GM19438 (cell line): ENCODE data around the gene TIE1.

Experiments used
- ATAC-seq: cut with Tn5 transposase; IDR thresholded peaks from one replicate; pipeline ENCODE4 v1.9.1; 2021; ENCODE audit warnings: low read depth; ENCODE audit not compliant: unreplicated experiment

TIE1 gene

DNA sequence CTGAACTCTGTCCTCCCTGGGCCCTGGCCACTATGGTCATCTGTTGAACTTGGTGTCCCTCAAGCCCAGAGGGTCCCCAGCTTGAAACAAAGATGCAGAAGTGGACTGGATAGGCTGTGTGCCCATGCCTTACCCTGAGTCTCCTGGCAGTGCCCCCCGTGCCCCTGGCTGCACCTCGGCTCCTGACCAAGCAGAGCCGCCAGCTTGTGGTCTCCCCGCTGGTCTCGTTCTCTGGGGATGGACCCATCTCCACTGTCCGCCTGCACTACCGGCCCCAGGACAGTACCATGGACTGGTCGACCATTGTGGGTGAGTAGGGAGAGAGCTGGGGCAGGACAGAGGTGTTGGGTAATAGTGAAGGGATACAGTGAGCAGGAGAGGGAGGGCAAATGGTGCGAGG is 10.7 kb downstream of the TIE1 start:
- ATAC-seq, result no peak

DNA sequence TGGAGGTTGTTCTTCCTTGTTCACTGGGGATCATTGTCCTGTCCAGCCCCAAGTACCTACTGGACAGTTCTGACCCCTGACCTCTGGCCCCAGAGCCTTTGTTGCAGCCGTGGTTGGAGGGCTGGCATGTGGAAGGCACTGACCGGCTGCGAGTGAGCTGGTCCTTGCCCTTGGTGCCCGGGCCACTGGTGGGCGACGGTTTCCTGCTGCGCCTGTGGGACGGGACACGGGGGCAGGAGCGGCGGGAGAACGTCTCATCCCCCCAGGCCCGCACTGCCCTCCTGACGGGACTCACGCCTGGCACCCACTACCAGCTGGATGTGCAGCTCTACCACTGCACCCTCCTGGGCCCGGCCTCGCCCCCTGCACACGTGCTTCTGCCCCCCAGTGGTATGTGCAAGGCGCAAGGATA is 11.4 kb downstream of the TIE1 start:
- ATAC-seq, result no peak

DNA sequence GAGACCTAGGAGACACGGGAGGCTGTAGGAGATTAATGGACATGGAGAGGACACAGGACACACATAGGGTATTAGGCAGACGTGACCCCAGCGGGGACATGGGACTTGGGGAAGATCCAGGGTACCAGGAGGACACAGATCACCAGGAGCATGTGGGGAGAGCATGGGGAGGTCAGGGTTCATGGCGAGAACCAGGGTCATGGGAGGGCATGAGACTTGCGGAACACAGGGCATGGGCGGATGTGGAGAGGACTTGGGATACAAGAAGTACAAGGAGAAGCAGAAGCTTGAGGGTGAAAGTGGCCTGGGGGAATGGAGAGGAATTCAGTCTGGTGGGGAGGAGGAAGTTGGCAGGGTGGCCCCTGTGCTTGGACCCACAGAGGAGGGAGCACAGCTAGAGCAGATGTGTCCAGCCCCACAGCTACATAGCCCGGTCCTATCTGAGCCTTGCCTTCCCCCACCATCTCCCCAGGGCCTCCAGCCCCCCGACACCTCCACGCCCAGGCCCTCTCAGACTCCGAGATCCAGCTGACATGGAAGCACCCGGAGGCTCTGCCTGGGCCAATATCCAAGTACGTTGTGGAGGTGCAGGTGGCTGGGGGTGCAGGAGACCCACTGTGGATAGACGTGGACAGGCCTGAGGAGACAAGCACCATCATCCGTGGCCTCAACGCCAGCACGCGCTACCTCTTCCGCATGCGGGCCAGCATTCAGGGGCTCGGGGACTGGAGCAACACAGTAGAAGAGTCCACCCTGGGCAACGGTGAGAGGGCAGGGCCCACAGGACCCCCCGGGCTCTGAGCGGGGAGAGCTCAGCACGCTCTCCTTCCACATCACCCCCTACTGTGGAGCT is 12.1 kb downstream of the TIE1 start:
- no peak for ATAC-seq

DNA sequence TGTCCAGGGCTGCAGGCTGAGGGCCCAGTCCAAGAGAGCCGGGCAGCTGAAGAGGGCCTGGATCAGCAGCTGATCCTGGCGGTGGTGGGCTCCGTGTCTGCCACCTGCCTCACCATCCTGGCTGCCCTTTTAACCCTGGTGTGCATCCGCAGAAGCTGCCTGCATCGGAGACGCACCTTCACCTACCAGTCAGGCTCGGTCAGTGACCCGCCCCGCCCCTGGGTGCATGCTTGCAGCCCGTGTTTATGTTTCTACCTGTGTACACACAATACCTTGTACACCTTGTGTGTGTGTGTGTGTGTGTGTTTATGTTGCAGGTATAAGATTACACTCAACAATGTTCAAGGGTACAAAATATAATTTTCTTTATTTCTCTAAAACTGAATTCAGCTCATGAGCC is 13.0 kb downstream of the TIE1 start:
- ATAC-seq, result no peak

DNA sequence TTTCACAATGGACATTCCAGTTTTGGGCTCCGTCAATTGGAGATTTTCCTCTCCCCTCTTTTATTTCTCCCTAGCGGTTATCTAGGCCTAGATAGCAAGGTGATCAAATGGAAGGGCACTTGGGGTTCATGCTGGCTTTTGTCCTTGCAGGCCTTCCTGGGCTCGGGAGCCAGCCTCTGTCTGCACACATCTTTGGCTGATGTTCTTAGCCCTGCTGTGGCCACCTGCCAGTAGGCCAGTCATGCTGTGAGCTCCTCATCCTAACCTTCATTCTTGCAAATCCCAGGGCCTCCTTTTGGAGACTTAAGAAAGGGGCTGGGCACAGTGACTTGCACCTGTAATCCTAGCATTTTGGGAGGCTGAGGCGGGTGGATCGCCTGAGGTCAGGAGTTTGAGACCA is 13.5 kb downstream of the TIE1 start:
- ATAC-seq, result no peak

DNA sequence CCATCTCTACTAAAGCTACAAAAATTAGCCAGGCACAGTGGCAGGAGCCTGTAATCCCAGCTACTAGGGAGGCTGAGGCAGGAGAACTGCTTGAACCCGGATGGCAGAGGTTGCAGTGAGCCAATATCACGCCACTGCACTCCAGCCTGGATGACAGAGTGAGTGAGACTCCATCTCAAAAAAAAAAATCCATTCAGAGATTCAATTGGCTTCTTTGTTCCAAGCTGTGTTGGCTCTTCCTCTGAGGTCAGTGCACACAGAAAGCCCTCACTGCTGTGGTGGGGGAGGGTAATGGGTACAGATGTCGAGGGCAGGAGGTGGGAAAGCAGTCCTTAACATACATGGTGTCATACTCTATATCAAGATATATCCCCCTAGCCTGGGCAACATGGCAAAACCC is 14.7 kb downstream of the TIE1 start:
- ATAC-seq, result no peak

DNA sequence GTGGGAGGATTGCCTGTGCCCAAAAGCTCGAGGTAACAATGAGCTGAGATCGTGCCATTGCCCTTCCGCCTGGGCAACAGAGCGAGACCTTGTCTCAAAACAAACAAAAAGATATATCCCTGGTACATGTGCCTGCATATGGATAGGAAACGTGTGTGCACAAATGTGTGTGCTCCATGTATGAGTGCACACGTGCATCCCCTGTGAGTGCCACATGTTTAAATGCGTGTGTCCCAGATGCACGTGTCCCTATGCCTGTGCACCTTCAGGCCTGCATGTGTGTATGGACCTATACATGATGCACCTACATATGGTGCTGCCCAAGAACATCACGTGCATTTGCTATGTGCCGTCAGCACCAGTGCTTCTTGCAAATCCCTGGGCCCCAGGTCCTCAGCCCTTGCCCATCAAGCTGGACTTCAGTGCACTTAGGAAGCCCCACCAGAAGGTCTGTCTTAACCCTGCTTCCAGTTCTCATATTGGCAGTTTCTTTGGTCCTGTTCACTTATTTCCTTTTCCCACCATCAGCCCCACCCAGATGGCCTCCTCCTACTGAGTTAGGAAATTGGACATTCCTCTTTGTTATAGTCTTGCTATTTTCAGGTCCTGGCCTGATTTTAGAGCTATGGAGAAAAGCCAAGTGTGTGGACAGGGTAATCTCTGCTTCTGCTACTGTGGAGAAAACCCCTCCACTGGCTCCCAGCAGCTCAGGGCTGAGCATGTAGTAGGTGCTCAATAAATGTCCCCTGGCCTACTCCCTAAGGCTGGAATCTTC is 15.4 kb downstream of the TIE1 start:
- ATAC-seq, result no peak

DNA sequence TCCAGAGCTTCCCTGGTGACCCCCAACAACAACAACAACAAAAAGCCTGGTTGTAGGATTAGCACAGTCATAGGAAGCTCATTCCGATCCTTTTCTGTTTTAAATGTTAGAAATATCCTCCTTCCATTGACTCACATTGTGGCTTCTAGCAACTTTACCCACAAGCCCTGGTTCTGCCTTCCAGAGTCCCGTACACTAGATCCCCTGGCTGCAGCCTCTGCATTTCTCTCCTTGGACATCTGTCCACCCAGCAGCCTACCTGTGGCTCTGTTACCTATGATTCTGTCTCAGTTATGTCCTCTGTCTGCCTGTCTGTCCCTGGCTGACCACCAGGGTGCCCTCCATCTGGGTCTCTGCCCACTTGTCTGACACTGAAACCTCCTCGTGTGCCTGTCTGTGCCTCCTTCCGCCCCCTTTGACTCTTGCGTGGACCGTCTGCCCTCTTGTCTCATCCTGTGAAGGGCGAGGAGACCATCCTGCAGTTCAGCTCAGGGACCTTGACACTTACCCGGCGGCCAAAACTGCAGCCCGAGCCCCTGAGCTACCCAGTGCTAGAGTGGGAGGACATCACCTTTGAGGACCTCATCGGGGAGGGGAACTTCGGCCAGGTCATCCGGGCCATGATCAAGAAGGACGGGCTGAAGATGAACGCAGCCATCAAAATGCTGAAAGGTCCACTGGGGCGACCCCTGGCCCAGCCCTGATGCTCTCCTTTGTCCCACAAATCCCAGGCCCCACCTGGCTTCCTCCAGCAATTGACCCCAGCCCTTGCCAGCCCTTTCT is 16.1 kb downstream of the TIE1 start:
- no peak for ATAC-seq

DNA sequence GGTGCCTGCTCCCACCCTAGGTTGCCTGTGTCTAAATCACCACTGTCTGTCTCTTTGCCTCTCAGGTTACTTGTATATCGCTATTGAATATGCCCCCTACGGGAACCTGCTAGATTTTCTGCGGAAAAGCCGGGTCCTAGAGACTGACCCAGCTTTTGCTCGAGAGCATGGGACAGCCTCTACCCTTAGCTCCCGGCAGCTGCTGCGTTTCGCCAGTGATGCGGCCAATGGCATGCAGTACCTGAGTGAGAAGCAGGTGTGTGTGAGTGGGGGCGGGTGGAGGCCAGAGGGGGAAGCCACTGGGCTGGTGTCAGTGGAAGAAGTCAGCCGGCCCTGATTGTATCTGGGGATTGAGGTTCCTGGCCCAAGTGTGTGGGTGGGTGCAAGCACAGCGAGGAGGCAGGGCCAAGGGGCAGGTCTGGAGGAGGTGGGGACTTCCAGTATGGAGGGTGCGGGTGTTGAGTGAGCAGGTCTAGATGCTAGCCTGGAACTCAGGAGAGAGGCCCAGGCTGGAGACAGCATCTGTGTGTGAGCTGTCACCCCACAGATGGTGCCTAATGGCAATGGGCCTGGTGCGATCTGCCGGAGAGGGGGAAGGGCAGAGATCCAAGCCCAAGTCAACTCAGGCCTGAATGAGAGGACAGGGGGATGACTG is 17.2 kb downstream of the TIE1 start:
- no peak for ATAC-seq

DNA sequence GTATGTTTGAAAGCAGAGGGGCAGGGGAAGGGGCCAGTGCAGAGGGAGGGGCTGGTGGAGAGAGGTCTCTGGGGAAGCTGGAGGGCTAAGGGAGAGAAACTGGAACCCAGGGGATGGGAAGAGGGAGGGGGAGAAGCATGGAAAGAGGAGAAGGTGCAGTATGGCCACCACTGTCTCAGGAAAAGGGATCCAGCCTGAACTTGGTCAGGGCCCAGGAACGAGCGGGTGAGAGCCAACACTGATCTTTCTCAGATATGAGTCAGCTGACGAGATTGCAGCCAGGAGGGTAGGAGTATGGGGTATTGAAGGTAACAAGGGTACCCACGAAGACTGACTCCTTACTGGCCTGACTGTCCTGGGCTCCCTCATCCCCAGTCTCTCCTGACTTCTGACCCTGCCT is 18.0 kb downstream of the TIE1 start:
- ATAC-seq, result no peak

DNA sequence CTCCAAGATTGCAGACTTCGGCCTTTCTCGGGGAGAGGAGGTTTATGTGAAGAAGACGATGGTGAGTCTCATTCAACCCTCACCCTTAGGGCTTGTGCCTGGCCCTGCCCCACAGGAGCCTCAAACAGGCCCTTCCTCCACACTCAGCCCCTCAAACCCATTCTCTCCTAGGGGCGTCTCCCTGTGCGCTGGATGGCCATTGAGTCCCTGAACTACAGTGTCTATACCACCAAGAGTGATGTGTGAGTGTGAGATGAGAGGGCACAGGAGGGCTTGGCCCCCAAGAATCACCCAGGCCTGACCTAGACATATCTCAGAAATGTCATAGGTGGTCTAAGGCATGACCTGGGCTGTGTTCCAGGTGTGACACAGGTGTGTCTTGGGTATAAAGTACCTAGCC is 18.5 kb downstream of the TIE1 start:
- no peak for ATAC-seq

DNA sequence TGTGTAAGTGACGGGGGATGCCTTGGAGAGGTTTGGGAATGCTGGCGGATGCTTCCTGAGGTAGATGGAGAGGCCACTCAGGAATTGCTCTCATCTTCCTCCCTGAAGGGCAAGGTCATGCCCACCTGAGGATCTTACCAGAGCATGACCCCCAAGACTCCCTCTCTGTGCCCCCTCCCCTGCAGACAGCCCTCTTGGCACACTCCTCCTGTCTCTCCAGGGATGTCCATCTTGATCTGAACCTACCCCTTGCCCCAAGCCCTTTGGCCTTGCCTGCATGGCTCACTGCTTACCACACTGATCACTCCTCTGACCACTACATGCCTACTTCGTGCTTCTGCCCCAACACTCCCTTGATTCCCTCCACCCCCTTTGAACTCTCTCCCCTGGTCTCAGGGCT is 19.0 kb downstream of the TIE1 start:
- no peak for ATAC-seq

DNA sequence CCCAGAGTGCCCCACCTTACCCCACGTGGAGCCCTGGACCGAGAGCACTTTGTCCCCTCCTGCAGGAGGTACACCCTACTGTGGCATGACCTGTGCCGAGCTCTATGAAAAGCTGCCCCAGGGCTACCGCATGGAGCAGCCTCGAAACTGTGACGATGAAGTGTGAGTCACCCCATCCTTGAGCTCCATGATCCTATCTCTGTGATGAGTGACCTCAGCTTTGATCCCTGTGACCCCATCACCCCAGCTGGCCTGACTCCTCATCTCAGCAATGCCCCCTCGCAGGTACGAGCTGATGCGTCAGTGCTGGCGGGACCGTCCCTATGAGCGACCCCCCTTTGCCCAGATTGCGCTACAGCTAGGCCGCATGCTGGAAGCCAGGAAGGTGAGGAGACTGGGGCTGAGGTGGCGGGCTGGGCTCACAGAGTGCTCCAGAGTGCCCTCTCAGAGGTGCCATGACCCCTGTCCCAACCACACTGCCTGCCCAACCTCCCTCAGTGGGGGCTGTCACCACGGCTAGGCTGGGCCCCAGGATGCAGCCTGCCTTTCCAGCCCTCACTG is 20.6 kb downstream of the TIE1 start:
- ATAC-seq, result no peak

DNA sequence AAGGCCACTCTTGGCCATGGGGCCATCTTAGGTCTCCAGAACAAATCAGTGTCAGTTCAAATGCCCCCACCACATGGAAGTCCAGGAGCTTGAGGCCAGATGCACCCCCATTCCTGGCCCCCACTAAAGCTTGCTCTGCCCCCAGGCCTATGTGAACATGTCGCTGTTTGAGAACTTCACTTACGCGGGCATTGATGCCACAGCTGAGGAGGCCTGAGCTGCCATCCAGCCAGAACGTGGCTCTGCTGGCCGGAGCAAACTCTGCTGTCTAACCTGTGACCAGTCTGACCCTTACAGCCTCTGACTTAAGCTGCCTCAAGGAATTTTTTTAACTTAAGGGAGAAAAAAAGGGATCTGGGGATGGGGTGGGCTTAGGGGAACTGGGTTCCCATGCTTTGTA is 21.7 kb downstream of the TIE1 start:
- ATAC-seq, result no peak

DNA sequence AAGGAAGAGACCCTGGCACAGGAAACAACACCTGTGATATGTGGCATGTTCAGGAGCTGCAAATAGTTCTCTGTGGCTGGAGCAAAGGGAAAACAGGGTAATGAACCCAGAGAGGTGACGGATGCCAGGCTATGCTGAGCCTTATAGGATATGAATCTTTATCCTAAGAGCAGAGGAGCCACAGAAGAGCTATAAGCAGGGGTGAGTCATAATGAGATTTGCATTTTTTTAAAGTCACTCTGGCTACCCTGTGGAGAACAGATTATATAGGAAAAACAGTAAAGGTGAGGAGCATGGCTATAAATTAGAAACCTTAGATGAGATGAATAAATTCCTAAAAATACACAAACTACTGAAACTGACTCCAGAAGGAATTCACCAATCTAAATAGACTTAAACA is 24.0 kb downstream of the TIE1 start:
- no peak for ATAC-seq

DNA sequence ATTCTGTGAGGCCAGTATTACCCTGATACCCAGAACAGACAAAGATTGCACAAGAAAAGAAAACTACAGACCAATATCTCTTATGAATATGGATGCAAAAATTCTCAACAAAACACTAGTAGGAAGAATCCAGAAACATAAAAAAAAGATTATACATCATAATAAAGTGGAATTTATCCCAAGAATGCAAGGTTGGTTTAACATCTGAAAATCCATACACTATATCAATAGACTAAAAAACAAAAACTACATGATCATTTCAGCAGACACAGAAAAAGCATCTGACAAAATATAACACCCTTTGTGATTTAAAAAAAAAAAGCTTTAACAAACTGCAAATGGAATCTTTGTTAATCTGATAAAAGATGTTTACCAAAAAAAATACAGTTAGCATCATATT is 24.6 kb downstream of the TIE1 start:
- ATAC-seq, result no peak

DNA sequence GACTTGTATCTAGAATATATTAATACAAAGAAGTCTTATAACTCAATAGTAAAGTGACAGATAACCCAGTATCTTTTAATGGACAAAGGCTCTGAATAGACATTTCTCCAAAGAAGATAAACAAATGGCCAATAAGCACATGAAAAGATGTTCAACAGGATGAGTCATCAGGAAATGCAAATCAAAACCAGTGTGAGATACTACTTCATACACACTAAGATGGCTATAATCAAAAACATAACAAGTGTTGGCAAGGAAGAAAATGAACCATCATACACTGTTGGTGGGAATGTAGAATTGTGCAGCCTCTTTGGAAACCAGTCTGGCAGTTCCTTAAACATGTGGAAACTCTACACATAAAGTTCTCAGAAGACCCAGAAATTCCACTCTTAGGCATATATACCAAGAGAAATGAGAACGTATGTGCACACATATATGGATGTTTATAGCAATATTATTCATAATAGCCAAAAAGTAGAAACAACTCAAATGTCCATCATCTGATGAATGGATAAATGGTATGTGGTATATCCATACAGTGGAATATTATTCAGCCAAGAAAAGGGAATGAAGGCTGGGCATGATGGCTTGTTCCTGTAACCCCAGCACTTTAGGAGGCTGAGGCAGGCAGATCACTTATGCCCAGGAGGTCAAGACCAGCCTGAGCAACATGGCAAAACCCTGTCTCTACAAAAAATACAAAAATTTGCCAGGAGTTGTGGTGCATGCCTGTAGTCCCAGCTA is 26.9 kb downstream of the TIE1 start:
- no peak for ATAC-seq

DNA sequence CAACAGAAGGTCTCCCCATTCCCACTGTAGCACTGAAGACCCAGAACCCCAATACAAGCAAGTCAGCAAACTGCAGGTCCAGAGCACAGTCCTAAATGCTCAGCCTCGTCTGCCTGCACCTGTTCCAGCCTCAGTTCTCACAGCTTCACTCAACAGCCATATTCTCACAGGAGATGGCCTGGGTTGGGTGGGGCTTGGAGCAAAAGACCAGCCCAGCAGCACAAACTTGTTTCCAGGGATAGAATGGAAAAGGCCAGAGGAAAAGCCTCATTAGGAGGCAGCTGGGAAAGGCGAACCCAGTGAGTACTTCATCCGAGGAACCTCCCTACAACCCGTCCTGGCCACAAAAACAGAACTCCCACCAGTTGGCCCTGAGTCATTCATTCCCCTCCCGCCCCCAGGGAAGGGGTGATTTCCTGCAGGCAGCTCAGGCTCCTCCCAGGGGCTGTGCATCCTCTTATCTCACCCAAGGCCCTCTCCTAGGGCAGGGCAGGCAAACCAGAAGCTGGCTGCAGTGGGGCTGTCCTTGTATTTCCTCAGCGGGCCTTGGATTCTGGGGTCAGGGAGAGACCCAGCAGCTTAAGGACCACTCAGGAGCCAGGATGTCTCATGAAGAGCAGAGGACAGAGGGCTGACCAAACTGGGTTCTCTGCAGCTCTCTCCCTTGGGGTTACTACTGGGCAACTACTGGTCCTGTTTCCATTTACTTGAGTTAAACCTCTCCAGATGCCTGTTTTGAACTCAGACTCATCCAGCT is 29.4 kb downstream of the TIE1 start:
- ATAC-seq, result no peak

DNA sequence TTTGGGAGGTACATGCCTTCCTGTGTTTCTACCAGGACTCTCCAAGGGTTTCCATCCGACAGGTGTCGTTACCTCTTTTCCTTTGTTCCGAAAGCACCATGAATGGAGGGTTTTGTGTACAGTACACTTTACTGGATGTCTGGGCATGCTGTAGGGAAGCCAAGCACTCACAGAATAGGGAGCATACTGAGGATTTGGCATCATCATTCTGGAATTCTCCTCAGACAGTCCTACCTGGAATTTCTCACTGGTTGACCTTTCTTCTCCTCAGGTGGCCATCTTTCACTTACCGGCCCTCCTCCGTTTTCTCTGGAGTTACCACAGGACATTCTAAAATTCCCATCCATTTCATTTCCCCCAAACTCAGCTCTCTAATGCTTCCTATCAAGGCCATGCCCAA is 30.9 kb downstream of the TIE1 start:
- no peak for ATAC-seq
